HG03457 (cell line): Measurements from ENCODE around the gene UBE2J1.

Source experiments
- ATAC-seq: cut with Tn5 transposase; IDR thresholded peaks from one replicate; pipeline ENCODE4 v1.9.1; 2021; ENCODE audit warnings: moderate number of reproducible peaks; ENCODE audit not compliant: unreplicated experiment

The UBE2J1 gene

GRCh38 chr6:89368107-89368506 lies 15.6 kb upstream of the UBE2J1 start:
- ATAC-seq: no peak

- no peak for ATAC-seq
Measured at GRCh38 chr6:89364586-89364985, 12.1 kb upstream of the UBE2J1 start.

GRCh38 chr6:89361171-89361570 lies 8.6 kb upstream of the UBE2J1 start:
- no peak for ATAC-seq

GRCh38 chr6:89360415-89360999 lies 8.0 kb upstream of the UBE2J1 start:
- peak; percentile 39 for ATAC-seq

GRCh38 chr6:89359561-89359960 lies 7.0 kb upstream of the UBE2J1 start:
- ATAC-seq: no peak

- peak; percentile 42 for ATAC-seq
Measured at GRCh38 chr6:89357390-89357789, 4.9 kb upstream of the UBE2J1 start.

GRCh38 chr6:89356642-89357170 lies 4.2 kb upstream of the UBE2J1 start:
- no peak for ATAC-seq

- no peak for ATAC-seq
Measured at GRCh38 chr6:89355511-89356194, 3.1 kb upstream of the UBE2J1 start.

- ATAC-seq: no peak
Measured at GRCh38 chr6:89353702-89354392, 1.3 kb upstream of the UBE2J1 start.

- ATAC-seq: no peak
Measured at GRCh38 chr6:89353118-89353556, 615 bp upstream of the UBE2J1 start.

- ATAC-seq: no peak
Measured at GRCh38 chr6:89351671-89352277, 748 bp downstream of the UBE2J1 start.

- peak; percentile 25 for ATAC-seq
Measured at GRCh38 chr6:89350281-89350966, 2.1 kb downstream of the UBE2J1 start.

- no peak for ATAC-seq
Measured at GRCh38 chr6:89348372-89348771, 4.2 kb downstream of the UBE2J1 start.

- ATAC-seq: no peak
Measured at GRCh38 chr6:89347825-89348224, 4.7 kb downstream of the UBE2J1 start.

- no peak for ATAC-seq
Measured at GRCh38 chr6:89346433-89346832, 6.1 kb downstream of the UBE2J1 start.

- ATAC-seq: no peak
Measured at GRCh38 chr6:89339565-89339964, 13.0 kb downstream of the UBE2J1 start.

- no peak for ATAC-seq
Measured at GRCh38 chr6:89335164-89335563, 17.4 kb downstream of the UBE2J1 start.

GRCh38 chr6:89330910-89331309 lies 21.6 kb downstream of the UBE2J1 start:
- ATAC-seq: no peak

- no peak for ATAC-seq
Measured at GRCh38 chr6:89328976-89329375, 23.5 kb downstream of the UBE2J1 start.

- ATAC-seq: no peak
Measured at GRCh38 chr6:89324304-89324703, 28.2 kb downstream of the UBE2J1 start.

GRCh38 chr6:89323511-89323971 lies 29.0 kb downstream of the UBE2J1 start:
- no peak for ATAC-seq
